HepG2 (cell line): ENCODE measurements around the gene TCF25. TPM values are rescaled to one million over a fixed set of nuclear protein-coding genes. Genes with fewer than 3 reads are reported as not detected.

Experiments used
- CHD2 ChIP-seq: IDR thresholded peaks from 2 replicates; pipeline ENCODE4 v1.6.1; 2011; ENCODE audit warnings: low read depth, low read length, improper control_type of control experiment
- FLYWCH1 ChIP-seq: sonication (generic); formaldehyde crosslinking; IDR thresholded peaks from 2 replicates; pipeline ENCODE4 v1.8.1; 2023; ENCODE audit warnings: mild to moderate bottlenecking, missing genetic modification reagents
- HES4 ChIP-seq: sonication (generic); formaldehyde crosslinking; IDR thresholded peaks from 2 replicates; pipeline ENCODE4 v1.9.0; 2021; ENCODE audit warnings: mild to moderate bottlenecking, missing genetic modification reagents, borderline replicate concordance
- HNRNPUL1 ChIP-seq: fragments of 200-400 bp; formaldehyde crosslinking; IDR thresholded peaks from 2 replicates; pipeline ENCODE4 v1.6.1; 2017; ENCODE audit warnings: low read depth, mild to moderate bottlenecking, low read length, moderate library complexity
- MIER2 ChIP-seq: IDR thresholded peaks from 2 replicates; pipeline ENCODE4 v1.6.1; 2016; ENCODE audit warnings: missing biosample characterization, missing genetic modification reagents
- NCOR1 ChIP-seq: fragments of 200-600 bp; sonication (generic); IDR thresholded peaks from 2 replicates; pipeline ENCODE4 v1.7.0; 2017; ENCODE audit warnings: antibody characterized with exemption, low read length, borderline replicate concordance
- PHF20 ChIP-seq: sonication (generic); formaldehyde crosslinking; IDR thresholded peaks from 2 replicates; pipeline ENCODE4 v1.5.0; 2020; ENCODE audit warnings: mild to moderate bottlenecking, missing genetic modification reagents
- ZBTB7B ChIP-seq: sonication (generic); formaldehyde crosslinking; IDR thresholded peaks from 2 replicates; pipeline ENCODE4 v1.4.0; 2020; ENCODE audit warnings: missing genetic modification reagents
- ZFP37 ChIP-seq: sonication (generic); formaldehyde crosslinking; IDR thresholded peaks from 2 replicates; pipeline ENCODE4 v1.4.0; 2020; ENCODE audit warnings: missing genetic modification reagents, borderline replicate concordance
- ZFX ChIP-seq: sonication (generic); formaldehyde crosslinking; IDR thresholded peaks from 2 replicates; pipeline ENCODE4 v1.4.0; 2020; ENCODE audit warnings: mild to moderate bottlenecking, low read depth, missing genetic modification reagents, moderate library complexity
- ZKSCAN8 ChIP-seq: IDR thresholded peaks from 2 replicates; pipeline ENCODE4 v1.6.1; 2016; ENCODE audit warnings: borderline replicate concordance, missing genetic modification reagents, missing compliant biosample characterization
- ZNF605 ChIP-seq: sonication (generic); formaldehyde crosslinking; IDR thresholded peaks from 2 replicates; pipeline ENCODE4 v1.8.0; 2022; ENCODE audit warnings: mild to moderate bottlenecking, missing genetic modification reagents
- ZNF7 ChIP-seq: IDR thresholded peaks from 2 replicates; pipeline ENCODE4 v1.6.1; 2016; ENCODE audit warnings: missing biosample characterization, missing genetic modification reagents
- polyA plus RNA-seq, 8 experiments: library from polyadenylated mRNA; depleted of rRNA in 3 of 8; stranded (reverse) in 7 of 8; unstranded in 1 of 8; fragments of >200 nt; fragmentation: Illumina TruSeq in 4 of 8; extraction: Trizol in 4 of 8; gene quantifications; 2 replicates each; pipeline versions ENCODE4 v1.2.1 to v1.2.3, GENCODE V29; 2011 to 2016; ENCODE audit warnings: low read depth in 4 of 8, missing spikeins in 1 of 8, mixed read lengths in 1 of 8; ENCODE audit not compliant: insufficient read depth in 1 of 8
- total RNA-seq, 5 experiments: library from RNA; depleted of rRNA; stranded (reverse); fragments of >200 nt; fragmentation: Illumina TruSeq; extraction: Trizol; gene quantifications; 2 replicates each; pipeline ENCODE4 v1.2.3, GENCODE V29; 2016; ENCODE audit warnings: low read depth in 1 of 5
- TF ChIP-seq, protein P1 (sequence below): sonication (generic); formaldehyde crosslinking; conservative IDR thresholded peaks from 2 replicates; pipeline ENCODE4 v1.8.0; 2022; ENCODE audit warnings: mild to moderate bottlenecking, moderate library complexity, missing genetic modification reagents
- TF ChIP-seq, protein P2 (sequence below): IDR thresholded peaks from 2 replicates; pipeline ENCODE4 v1.4.0; 2020; ENCODE audit warnings: mild to moderate bottlenecking, missing genetic modification reagents

The TCF25 gene
- total and polyA plus RNA-seq, 2 of the 13 experiments (the other 11 are each of a cell fraction or from before 2014, with no cell fraction given), result 138 to 206 TPM

DNA sequence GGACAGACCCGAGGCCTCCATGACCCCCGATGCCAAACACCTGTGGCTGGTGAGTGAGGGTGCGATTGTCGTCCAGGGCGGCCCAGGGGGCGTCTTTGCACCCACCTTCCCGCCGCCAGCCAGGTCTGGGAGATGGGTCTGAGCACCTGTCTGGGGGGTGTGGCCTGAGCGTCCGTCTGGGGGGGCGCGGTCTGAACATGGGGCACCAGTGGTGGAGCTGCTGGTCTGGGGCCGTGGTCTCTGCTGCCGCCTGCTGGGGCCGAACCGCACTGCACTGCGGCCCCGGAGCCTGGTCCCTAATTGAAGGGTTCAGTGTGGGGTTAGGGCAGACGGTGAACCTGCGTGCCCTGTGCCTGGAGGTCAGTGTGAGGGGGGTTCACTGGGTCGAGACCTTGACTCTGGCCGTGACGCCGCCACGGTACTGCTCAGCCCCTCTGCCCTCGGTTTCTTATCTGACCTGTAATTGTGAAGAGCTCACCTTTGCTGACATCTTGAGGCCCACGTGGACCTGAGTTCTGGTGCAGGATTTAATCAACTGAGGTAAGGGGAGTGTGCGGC, 12.6 kb upstream of the TCF25 start (continued):
- 0 out of 2 replicates have a peak, but pooled peaks have one; percentile 29 for TF ChIP-seq ZKSCAN8 (CRISPR knock-in tag)
- no peak for TF ChIP-seq PHF20 (CRISPR knock-in tag)
- 0 out of 2 replicates have a peak, but pooled peaks have one; percentile 48 for TF ChIP-seq ZNF605 (CRISPR knock-in tag)
- TF ChIP-seq ZBTB7B (CRISPR knock-in tag), result peak; percentile 78
- TF ChIP-seq, protein P1, sequence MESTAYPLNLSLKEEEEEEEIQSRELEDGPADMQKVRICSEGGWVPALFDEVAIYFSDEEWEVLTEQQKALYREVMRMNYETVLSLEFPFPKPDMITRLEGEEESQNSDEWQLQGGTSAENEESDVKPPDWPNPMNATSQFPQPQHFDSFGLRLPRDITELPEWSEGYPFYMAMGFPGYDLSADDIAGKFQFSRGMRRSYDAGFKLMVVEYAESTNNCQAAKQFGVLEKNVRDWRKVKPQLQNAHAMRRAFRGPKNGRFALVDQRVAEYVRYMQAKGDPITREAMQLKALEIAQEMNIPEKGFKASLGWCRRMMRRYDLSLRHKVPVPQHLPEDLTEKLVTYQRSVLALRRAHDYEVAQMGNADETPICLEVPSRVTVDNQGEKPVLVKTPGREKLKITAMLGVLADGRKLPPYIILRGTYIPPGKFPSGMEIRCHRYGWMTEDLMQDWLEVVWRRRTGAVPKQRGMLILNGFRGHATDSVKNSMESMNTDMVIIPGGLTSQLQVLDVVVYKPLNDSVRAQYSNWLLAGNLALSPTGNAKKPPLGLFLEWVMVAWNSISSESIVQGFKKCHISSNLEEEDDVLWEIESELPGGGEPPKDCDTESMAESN, result peak; percentile 82; the same call in 1 of the 2 replicates
- no peak for TF ChIP-seq HNRNPUL1
- TF ChIP-seq MIER2, result no peak
- no peak for TF ChIP-seq NCOR1
- peak; percentile 39; the same call in 1 of the 2 replicates for TF ChIP-seq ZFX (CRISPR knock-in tag)
- TF ChIP-seq, protein P2, sequence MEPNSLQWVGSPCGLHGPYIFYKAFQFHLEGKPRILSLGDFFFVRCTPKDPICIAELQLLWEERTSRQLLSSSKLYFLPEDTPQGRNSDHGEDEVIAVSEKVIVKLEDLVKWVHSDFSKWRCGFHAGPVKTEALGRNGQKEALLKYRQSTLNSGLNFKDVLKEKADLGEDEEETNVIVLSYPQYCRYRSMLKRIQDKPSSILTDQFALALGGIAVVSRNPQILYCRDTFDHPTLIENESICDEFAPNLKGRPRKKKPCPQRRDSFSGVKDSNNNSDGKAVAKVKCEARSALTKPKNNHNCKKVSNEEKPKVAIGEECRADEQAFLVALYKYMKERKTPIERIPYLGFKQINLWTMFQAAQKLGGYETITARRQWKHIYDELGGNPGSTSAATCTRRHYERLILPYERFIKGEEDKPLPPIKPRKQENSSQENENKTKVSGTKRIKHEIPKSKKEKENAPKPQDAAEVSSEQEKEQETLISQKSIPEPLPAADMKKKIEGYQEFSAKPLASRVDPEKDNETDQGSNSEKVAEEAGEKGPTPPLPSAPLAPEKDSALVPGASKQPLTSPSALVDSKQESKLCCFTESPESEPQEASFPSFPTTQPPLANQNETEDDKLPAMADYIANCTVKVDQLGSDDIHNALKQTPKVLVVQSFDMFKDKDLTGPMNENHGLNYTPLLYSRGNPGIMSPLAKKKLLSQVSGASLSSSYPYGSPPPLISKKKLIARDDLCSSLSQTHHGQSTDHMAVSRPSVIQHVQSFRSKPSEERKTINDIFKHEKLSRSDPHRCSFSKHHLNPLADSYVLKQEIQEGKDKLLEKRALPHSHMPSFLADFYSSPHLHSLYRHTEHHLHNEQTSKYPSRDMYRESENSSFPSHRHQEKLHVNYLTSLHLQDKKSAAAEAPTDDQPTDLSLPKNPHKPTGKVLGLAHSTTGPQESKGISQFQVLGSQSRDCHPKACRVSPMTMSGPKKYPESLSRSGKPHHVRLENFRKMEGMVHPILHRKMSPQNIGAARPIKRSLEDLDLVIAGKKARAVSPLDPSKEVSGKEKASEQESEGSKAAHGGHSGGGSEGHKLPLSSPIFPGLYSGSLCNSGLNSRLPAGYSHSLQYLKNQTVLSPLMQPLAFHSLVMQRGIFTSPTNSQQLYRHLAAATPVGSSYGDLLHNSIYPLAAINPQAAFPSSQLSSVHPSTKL, result no peak
- 0 out of 2 replicates have a peak, but pooled peaks have one; percentile 11 for TF ChIP-seq CHD2
- no peak for TF ChIP-seq ZNF7
- TF ChIP-seq FLYWCH1, result no peak
- TF ChIP-seq ZFP37, result no peak
- TF ChIP-seq HES4, result peak; percentile 57; the same call in 1 of the 2 replicates
